COLO829 (cell line): ENCODE data around the gene VSIG8.

ENCODE experiments used
- DNase-seq: peaks from one replicate; pipeline ENCODE4 v3.0.0; 2012; ENCODE audit warnings: low spot score

Gene VSIG8

DNA sequence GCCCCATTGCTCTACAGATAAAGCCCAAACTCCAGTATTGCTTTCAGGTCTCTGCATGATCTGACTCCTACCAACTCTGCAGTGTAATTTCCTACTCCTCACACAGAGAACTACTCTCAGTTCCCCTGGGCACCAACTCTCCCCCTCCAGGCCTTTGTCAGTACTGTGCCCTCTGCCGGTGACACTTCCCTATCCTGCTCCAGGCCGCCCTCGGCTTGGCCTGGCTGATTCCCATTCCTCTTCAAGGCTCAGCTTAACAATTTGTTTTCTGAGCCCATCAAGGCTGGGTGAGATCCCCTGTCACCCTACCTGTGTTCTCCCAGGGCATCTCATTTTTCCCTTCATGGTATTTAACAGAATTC is 33.2 kb downstream of the VSIG8 start:
- DNase-seq = no peak

DNA sequence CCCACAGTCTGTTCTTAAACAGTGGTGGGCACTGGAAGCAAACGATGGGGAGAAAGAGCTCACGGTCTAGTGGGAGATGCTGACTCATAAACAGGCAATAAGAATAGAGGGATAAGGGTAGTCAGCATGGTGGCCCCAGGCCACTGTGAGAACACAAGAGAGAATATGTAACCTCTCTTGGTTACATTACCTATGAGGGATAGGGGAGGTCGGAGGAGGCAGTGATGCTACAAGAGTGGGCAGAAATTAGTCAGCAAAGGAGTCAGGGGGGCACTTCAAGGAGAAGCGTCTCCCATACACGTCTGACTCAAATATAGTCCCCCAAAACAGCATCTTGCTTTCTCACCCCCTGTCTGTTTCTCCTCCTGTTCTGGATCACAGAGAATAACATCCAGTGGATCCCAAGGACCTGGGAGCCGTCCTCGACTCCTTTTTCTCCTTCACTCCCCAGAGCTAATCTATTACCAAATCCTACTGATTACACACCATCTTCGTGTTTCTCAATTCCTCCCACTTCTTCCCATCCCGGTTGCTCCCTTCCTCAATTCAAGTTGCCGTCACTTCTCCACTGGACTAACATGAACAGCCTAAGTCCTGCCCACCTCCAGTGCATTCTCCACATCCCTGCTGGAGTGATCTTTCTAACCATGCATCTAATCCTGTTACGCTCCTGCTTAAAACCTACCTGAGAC is 33.7 kb downstream of the VSIG8 start:
- DNase-seq = no peak

DNA sequence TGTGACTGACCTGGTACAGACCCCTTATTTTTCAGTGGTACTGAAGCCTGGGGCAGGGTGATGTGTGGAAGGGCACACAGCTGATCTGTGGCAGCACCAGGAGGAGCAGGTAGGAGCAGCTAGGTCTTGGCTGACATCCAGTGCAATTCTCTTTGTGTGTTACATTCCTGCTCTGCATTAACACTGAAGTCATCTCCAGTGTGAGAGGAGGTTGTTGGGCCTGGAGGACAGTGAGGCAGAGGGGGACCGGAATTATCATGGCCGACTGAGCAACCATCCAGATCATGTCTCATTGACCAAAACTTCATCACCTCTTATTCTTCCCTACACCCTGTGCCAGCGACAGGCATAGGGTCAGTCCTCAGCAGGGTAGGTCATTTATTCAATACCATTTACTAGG is 34.3 kb downstream of the VSIG8 start:
- no peak for DNase-seq

DNA sequence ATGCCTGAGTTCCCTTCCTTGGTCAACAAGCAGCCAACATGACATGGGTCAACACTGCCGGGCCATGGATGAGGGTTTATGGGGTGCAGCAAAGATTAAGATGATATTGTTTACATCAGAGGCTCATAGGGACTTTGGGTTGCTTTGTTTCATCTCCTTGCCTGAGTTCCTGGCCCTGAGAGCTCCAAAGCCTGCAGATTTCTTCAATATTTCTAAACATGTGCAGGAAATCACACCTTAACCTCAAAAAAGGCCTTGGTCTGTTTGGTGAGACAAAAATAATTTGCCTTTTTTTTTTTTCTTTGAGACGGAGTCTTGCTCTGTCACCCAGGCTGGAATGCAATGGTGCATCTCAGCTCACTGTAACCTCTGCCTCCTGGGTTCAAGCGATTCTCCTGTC is 34.9 kb downstream of the VSIG8 start:
- no peak for DNase-seq

DNA sequence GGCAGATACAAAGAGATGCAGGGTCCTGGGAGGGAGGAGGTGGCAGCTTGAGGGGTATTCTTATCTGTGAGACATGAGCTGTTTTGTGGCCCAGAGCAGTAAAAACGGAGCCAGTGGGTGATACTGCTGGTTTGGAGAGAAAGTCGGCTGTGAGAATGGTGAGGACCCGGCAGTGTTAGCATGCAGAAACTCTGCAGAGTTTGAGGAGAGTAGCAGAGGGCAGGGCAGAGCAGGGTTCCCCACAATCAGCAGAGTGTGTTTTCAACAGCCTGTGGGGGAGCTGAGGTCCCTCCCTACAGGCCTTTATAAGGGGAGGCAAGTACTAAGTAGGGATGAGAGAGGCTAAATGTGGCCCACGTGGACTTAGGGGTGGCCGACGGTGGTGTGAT is 35.4 kb downstream of the VSIG8 start:
- no peak for DNase-seq

- DNase-seq = no peak
These were observed 35.9 kb downstream of the VSIG8 start, which contains the start of gene SLAMF8 for GRCh38 chr1:159826441-159827101. SLAMF8 (plus strand) TSS chr1:159826873; CDS start chr1:159826899, 26 bp downstream.

DNA sequence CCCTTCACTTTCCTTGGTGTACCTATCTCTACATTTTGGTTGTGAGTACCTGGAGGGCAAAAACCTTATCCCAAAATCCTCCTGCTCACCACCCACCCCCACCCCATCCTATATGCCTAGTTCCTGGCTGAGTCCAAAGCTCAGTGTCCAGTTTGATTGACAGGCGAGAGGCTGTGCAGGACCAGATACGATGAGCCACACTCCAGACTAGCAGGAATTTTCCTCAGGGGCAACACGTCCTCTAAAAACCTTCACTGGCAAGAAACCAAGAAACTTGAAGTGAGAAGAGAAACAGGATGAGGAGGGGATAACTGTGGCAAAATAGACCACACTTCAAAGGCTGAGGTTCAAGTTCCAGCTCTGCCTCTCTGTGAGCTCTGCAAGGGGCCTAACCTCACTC is 36.9 kb downstream of the VSIG8 start:
- no peak for DNase-seq

DNA sequence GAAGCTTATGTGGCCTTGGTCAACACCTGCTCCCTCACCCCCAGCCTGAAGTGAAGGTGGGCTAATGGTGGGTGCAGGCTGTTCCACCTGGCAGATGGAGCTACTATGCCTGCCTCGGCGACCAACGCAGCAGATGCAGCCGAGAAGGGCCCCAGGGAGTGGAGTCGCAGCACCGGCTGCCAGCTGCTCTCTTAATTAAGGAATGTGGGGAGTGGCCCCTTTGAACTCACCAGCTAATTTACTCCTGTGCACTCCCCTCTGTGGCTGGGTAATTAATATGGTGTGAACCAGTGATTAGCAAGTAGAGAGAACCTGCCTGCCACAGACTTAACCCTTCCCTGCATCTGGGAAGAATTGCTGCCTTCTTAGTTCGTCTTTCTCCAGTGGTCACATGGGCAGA is 39.1 kb downstream of the VSIG8 start:
- no peak for DNase-seq

GRCh38 chr1:159821171-159821867 is 41.1 kb downstream of the VSIG8 start:
- peak; percentile 90 for DNase-seq

- DNase-seq = no peak
These were observed 45.0 kb downstream of the VSIG8 start for GRCh38 chr1:159817276-159818041.

DNA sequence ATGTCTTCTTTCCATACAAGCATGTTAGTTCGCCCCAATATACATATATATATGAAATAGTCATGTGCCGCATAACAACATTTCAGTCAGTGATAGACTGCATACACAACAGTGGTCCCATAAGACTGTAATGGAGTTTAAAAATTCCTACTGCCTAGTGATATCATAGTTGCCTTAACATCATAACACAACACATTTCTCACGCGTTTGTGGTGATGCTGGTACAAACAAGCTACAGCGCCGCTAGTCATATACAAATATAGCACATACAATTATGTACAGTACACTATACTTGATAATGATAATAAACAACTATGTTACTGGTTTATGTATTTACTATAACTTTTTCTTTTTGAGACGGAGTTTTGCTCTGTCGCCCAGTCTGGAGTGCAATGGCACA is 46.5 kb downstream of the VSIG8 start:
- no peak for DNase-seq

GRCh38 chr1:159804924-159805323 is 57.5 kb downstream of the VSIG8 start:
- peak; percentile 92 for DNase-seq
